IPS DF 4.7 (cell line): ENCODE measurements around the gene PBX4.

Source experiments
- DNase-seq: peaks from one replicate; pipeline ENCODE4 v3.0.0-alpha.2; 2013; ENCODE audit warnings: low spot score; ENCODE audit errors: extremely low read depth

The PBX4 gene

GRCh38 chr19:19558636-19559035 lies 59.9 kb downstream of the PBX4 start:
- no peak for DNase-seq

GRCh38 chr19:19558055-19558454 lies 60.4 kb downstream of the PBX4 start:
- no peak for DNase-seq

GRCh38 chr19:19554074-19555023 lies 64.1 kb downstream of the PBX4 start:
- no peak for DNase-seq

GRCh38 chr19:19553670-19554069 lies 64.8 kb downstream of the PBX4 start:
- DNase-seq: no peak

- no peak for DNase-seq
Observed at GRCh38 chr19:19552798-19553197, 65.7 kb downstream of the PBX4 start.

GRCh38 chr19:19551853-19552192 lies 66.7 kb downstream of the PBX4 start:
- DNase-seq: no peak

DNA sequence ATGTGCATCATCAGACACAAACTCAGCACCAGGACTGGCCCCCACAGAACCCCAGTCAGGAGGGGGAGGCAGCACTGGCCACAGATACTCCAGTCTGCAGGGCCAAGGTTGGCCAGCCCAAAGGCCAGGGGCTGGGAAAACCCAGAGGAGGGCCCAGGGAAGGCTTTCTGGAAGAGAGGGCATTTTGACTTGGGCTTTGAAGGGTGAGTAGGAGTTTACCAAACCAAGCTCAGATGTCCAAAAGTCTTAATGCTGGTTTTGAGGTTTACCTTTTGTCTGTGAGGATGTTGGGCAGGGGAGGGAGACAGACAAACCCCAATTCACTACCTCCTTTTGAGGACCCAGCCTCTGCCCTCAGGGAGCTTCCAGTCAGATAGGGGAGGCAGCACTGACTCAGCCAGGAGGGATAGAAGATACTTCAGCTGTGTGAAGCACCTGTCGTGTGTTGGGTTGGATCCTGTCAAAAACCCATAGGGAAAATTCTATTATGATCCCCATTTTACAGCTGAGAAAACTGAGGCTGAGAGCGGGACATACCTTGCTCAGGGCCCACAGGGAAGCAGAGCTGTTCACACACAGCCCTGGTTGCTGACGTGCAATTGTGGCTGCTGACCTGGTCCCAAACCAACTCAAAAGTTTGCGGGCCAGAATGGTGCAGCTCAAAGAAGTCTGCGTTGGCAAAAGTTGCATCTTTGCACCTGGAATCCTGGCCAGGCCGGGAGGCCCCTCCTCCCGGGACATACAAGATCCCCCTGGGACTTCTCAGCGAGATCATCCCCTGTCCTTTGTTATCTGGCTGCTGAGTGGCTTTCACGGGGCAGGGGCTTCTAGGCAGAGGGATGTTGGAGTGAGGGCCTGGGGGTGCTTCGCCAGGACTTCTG lies 67.3 kb downstream of the PBX4 start:
- DNase-seq: no peak

GRCh38 chr19:19550485-19550929 lies 68.0 kb downstream of the PBX4 start:
- DNase-seq: no peak

DNA sequence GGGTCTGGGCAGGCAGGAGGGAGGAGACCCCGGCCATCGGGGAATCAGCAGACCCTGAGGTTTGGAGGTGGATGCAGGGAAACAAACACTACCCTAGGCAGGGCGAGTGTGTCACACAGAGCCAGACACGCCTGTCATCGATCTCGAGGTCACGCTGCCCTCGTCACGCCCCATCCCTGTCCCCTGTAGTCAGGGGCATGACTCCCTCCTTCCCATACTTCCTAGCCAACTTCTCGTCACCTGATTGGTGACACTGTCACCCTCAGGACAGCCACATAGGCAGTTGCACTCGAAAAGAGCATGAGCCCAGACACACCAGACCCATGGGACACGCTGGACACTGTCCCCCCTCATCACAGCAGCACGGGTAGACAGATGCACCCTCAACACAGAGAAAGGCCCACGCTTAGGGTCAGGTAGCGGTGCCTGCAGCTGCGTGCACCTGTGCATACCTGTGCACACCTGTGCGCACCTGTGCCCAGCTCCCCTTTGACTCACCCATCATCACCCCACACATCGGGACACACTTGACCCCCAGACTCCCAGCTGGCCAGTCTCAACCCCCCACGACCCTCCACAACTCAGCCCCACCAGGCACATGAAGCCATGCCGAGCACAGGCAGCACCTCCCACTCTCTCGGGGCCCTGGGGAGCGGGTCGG lies 68.6 kb downstream of the PBX4 start:
- no peak for DNase-seq

- DNase-seq: no peak
Observed at GRCh38 chr19:19548915-19549759, 69.3 kb downstream of the PBX4 start.

- DNase-seq: no peak
Observed at GRCh38 chr19:19547674-19548336, 70.7 kb downstream of the PBX4 start.

GRCh38 chr19:19546751-19547162 lies 71.7 kb downstream of the PBX4 start:
- no peak for DNase-seq

DNA sequence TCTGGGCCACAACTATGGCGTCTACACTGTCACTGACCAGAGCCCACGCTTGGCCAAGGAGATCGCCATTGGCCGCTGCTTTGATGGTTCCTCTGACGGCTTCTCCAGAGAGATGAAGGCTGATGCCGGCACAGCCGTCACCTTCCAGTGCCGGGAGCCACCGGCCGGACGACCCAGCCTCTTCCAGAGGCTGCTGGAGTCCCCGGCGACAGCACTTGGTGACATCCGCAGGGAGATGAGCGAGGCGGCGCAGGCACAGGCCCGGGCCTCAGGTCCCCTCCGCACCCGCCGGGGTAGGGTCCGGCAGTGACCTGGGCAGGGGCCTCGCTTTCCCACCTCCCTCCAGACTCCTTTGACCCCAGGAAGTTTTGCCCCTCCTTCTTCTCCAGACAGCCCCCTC lies 72.8 kb downstream of the PBX4 start:
- no peak for DNase-seq

DNA sequence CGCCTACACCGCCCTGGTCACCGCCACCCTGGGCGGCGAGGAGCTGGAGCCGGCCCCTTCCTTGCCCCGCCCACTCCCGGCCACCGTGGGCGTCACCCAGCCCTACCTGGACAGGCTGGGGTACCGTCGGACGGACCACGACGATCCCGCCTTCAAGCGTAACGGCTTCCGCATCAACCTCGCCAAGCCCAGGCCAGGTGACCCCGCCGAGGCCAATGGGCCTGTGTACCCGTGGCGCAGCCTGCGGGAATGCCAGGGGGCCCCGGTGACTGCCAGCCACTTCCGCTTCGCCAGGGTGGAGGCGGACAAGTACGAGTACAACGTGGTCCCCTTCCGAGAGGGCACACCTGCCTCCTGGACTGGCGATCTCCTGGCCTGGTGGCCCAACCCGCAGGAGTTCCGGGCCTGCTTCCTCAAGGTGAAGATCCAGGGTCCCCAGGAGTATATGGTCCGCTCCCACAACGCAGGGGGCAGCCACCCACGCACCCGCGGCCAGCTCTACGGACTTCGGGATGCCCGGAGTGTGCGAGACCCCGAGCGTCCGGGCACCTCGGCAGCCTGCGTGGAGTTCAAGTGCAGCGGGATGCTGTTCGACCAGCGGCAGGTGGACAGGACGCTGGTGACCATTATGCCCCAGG lies 73.4 kb downstream of the PBX4 start:
- DNase-seq: no peak

DNA sequence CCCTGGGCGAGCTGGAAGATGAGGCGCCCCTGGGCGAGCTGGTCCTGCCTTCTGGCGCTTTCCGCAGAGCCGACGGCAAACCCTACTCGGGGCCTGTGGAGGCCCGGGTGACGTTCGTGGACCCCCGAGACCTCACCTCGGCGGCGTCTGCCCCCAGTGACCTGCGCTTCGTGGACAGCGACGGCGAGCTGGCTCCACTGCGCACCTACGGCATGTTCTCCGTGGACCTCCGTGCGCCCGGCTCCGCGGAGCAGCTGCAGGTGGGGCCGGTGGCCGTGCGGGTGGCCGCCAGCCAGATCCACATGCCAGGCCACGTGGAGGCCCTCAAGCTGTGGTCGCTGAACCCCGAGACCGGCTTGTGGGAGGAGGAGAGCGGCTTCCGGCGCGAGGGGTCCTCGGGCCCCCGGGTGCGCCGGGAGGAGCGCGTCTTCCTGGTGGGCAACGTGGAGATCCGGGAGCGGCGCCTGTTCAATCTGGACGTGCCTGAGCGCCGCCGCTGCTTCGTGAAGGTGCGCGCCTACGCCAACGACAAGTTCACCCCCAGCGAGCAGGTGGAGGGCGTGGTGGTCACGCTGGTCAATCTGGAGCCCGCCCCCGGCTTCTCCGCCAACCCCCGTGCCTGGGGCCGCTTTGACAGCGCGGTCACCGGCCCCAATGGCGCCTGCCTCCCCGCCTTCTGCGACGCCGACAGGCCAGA lies 74.1 kb downstream of the PBX4 start:
- no peak for DNase-seq

- DNase-seq: no peak
Observed at GRCh38 chr19:19543640-19544039, 74.8 kb downstream of the PBX4 start.

GRCh38 chr19:19543101-19543500 lies 75.4 kb downstream of the PBX4 start:
- DNase-seq: no peak

GRCh38 chr19:19542507-19542906 lies 76.0 kb downstream of the PBX4 start:
- DNase-seq: no peak

- DNase-seq: no peak
Observed at GRCh38 chr19:19541616-19542015, 76.9 kb downstream of the PBX4 start.
